Hindlimb muscle (tissue), 1 donor: Measurements from ENCODE around the gene ELN. TPM values are rescaled to one million over a fixed set of nuclear protein-coding genes. Genes with fewer than 3 reads are reported as not detected.

Experiments
- DNase-seq: peaks from one replicate; pipeline ENCODE4 v3.0.0-alpha.2; 2013
- polyA plus RNA-seq: library from polyadenylated mRNA; unstranded; fragments of 120-200 nt; gene quantifications from one replicate; pipeline ENCODE4 v1.2.1, GENCODE V29; 2013; ENCODE audit not compliant: insufficient read length

ELN gene
- polyA plus RNA-seq, 1 donor = 87.1 TPM

DNA sequence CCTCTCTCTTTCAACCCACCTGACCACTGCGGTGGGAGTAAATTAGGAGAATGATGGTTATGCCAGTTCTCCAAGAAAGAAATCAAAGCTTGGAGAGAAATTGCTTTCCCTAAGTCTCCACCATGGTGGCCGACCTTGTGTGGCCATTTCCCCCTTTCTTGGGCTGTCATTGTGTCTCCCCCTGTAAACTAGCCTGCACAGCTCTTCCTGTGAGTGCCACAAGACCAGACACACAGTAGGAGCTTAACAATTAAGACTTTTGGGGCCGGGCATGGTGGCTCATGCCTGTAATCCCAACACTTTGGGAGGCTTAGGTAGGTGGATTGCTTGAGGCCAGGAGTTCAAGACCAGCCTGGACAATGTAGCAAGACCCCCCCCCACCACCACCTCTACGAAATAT is 36.7 kb downstream of the ELN start:
- no peak for DNase-seq

DNA sequence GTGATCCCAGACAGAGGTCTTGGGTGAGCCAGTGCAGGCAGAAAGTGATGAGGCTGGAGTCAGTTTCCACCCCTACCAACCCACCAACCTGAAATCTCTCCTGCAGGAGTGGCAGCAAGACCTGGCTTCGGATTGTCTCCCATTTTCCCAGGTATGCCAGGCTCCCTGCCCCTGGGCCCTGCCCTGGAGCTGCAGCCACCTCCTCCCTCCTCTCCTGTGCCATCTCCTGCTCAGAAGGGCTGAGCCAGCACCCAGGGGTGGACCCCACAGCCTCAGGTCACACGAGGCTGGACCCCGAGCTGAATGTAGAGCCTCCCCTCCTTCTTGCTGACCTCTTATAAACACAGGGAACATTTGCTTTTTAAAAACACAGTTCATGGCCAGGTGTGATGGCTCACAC is 38.7 kb downstream of the ELN start:
- no peak for DNase-seq

DNA sequence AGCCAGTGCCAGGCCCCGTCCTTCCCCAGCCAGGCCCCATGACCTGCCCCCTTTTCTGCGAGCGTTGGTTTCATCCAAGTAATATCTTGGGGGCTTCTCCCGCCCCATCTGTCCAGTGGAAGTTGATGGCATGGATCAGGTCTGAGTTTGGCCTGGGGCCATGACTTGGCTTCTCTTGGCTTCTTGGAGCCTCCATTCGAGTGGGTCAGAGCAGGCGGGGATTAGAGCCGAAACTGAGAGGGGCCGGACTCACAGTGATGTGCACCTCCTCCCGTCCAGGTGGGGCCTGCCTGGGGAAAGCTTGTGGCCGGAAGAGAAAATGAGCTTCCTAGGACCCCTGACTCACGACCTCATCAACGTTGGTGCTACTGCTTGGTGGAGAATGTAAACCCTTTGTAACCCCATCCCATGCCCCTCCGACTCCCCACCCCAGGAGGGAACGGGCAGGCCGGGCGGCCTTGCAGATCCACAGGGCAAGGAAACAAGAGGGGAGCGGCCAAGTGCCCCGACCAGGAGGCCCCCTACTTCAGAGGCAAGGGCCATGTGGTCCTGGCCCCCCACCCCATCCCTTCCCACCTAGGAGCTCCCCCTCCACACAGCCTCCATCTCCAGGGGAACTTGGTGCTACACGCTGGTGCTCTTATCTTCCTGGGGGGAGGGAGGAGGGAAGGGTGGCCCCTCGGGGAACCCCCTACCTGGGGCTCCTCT is 40.6 kb downstream of the ELN start:
- no peak for DNase-seq

DNA sequence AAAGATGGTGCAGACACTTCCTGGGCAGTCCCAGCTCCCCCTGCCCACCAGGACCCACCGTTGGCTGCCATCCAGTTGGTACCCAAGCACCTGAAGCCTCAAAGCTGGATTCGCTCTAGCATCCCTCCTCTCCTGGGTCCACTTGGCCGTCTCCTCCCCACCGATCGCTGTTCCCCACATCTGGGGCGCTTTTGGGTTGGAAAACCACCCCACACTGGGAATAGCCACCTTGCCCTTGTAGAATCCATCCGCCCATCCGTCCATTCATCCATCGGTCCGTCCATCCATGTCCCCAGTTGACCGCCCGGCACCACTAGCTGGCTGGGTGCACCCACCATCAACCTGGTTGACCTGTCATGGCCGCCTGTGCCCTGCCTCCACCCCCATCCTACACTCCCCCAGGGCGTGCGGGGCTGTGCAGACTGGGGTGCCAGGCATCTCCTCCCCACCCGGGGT is 41.1 kb downstream of the ELN start:
- DNase-seq = no peak

DNA sequence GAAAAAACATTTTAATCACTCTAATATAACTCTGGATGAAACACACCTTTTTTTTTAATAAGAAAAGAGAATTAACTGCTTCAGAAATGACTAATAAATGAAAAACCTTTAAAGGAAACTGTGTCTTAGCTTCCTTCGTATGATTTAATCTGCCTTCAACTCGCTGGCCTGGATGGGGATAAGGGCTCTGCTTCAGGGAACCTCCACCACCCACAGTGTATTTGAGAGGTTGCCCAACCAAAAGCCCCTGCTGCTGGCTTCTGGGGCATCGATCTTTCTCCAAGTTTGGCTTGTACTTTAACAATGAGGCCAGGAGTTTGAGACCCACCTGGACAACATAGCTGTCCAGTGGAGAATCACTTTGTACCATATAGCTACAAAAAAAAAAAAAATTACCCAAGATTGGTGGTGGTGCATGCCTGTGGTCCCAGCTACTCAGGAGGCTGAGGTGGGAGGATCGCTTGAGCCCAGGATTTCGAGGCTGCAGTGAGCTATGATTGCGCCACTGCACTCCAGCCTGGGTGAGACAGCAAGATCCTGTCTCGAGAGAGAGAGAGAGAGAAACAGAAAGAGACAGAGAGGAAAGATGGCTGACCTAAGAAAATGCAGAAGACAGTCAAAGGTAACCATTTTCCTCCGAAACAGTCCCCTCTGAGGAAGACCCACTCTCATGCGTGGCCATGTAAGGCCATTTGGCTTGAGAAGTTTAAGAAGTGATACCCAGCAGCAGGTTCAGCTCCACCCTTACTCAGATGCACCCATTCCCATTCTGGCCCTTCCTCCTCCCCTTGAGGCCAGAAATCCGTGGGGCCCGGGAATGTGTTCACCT is 42.0 kb downstream of the ELN start:
- DNase-seq = no peak

DNA sequence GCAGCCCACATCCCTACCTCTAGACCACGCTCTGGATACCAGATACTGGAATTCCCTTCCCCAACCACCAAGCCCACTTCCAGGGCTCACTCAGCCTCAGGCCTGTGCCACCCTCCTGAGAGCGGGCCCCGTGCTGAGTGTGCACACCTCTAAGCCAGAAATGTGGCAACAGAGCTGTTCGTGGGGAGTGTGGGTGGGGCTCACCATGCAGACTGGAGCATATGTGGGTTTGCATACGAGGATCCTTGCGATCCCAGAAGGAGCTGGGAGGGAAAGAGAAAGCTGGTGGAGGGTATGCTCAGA is 42.6 kb downstream of the ELN start:
- DNase-seq = no peak

DNA sequence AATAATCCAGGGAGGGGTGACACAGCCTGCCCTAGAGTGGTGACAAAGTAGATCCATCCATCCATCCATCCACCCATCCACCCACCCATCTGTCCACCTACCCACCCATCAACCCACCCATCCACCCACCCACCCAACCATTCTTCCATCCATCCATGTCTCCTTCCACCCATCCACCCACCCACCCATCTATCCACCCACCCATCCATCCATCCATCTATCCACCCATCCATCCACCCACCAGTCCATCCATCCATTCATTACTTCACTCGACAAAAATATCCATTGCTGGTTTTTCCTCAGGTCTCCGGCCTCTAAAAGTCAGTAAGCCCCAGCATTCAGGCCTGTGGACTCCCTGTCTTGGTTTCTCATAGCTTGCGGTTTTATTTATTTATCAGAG is 43.1 kb downstream of the ELN start:
- no peak for DNase-seq

DNA sequence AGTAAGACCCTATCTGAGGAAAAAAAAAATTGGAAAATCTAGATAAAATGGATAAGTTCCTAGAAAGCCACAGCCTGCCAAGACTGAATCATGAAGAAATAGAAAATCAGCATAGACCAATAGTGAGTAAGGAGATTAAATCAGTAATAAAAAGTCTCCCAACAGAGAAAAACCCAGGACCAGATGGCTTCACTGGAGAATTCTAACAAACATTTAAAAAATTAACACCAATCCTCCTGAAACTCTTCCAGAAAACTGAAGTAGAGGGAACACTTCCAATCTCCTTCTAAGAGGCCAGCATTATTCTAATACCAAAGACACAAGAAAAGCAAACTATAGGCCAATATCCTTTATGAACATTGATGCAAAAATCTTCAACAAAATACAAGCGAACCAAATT is 46.8 kb downstream of the ELN start:
- DNase-seq = no peak

DNA sequence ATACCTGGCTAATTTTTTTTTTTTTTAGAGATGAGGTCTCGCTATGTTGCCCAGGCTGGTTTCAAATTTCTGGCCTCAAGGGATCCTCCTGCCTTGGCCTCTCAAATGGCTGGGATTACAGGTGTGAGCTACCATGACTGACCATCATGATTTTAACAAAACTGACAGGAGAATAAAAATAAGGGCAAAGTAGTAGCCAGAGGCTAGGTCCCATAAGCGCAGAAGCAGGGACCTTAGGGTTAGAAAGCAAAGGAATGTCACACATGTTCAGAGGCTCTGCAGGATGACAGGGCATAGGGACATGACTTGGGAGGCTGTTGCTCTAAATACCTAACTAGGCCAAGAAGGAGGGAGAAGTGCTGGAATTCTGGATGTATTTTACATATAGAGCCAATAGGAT is 50.5 kb downstream of the ELN start:
- no peak for DNase-seq

DNA sequence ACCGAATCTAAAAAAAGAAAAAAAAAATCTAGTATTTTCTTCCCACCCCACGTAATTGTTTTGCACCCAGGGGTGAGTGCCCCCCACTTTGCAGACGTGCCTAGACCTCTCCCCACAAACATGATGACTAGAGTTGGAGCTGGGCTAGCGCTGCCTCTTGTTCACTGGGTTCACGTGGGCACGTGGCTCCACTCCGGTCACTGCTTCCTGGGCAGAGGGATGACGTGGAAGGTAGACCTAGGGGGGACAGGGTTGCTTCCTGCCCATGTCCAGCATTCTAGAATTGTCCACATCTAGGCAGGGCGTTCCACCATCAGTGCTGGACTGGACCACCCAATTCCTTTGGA is 54.8 kb downstream of the ELN start:
- DNase-seq = no peak

DNA sequence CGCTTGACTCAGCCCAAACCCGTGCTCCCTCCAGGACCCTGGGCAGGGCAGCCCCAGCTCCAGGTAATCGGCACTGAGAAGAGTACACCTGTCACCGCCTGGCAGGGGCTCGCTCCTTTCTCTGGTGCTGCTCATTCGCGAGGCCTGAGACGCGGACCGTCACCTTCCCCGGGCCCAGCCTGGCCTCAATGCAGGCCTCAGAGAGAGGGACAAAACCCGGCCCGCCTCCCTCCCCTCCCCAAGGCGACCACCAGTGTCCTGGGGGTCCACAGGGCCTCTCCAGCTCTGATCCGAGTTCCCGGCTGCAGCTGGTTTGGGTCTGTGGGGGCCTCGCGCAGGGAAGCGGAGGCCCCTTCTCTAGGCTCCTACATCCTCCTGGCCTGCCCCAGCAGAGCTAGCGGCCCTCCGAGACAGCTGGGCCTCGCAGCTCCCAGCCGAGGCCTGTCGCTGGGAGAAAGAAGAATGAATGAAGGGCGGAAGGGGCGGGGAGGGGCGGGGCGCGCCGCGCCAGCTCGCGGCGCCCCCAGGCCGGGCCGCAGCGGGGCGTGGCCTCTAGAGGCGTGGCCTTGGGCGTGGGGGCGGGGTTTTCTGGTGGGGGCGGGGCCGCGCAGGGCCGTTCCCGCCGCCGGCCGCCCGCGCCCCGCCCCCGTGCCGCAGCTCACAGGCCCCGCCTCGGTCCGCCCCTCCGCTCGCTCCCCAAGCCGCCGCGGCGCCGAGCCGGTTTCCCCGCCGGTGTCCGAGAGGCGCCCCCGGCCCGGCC is 55.3 kb downstream of the ELN start, which contains the start of gene LIMK1:
LIMK1 (plus strand) TSS at position 688 of the 760 bp plus-strand sequence. CDS start 187 bp downstream, outside the sequence.
- DNase-seq = peak; percentile 82

DNA sequence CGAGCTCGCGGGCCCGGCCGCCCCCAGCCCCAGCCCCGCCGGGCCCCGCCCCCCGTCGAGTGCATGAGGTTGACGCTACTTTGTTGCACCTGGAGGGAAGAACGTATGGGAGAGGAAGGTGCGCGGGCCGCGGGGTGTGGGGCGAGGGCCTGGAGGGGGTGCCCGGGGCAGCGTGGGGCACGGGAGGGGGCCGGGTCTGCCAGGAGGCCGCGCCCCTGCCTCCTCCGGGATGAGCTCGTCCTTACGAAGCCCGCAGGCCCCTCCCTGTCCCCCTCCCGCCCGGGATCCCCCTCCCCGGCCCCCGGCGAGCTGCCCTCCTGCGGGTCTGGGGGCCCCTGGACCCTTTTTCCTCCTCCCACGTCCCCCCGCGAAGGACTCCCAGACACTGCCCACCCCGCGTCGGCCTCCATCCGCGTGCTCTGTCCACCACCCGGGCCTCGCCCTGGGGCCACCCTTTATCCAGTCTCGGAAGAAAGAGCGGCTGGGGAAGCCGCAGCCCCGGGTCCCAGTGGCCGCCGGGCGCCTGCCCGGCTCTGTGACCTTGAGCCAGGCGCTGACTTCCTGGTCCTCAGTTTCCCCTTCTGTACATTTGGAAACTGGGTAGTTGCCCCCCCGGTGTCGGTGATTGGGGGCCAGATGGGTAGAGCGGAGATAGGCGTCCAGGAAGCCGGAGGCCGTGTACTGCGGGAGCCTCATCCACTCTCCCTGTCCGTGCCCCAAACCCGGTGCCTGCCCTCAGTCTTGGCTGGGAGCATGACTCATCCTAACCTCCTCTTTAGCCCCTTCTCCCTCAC is 56.2 kb downstream of the ELN start:
- no peak for DNase-seq

DNA sequence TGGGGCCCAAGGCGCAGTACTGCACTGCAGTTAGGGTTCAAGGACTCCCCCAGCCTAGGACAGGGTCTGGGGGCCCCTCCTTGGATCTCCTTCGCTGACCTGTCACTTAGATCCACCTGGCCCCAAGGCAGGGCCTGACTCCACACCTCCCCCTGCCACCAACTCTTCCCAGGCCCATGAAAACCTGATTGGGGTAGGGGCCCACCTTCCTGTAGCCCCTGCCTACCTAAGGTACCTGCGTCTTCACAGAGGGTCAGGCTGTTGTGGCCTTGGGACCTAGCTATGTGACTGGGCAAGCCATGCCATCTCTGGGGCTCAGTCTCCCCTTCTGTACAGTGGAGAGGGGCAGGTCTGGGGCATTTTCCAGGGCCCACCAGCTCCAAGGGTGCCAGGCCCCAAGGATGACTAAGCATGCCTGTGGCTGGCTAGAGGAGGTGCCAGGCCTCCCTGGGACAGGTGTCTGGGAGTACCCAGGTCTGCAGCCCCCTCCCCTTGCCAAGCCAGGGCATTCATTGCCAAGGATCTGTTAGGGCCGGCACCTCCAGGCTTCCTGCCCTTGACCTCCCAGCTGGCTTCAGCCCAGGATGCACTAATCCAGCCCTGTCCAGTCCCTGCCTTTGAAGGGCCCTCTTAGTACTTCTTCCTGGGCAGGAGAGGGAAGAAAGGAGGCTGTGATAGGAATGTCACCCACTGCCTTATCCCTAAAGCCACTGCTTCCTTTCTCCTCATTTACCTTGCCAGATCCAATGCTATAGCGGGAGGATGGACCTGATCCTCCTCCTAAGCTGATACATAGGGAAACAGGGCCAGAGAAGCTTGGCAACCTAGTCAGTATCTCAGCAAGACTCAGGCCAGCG is 57.0 kb downstream of the ELN start:
- DNase-seq = no peak

DNA sequence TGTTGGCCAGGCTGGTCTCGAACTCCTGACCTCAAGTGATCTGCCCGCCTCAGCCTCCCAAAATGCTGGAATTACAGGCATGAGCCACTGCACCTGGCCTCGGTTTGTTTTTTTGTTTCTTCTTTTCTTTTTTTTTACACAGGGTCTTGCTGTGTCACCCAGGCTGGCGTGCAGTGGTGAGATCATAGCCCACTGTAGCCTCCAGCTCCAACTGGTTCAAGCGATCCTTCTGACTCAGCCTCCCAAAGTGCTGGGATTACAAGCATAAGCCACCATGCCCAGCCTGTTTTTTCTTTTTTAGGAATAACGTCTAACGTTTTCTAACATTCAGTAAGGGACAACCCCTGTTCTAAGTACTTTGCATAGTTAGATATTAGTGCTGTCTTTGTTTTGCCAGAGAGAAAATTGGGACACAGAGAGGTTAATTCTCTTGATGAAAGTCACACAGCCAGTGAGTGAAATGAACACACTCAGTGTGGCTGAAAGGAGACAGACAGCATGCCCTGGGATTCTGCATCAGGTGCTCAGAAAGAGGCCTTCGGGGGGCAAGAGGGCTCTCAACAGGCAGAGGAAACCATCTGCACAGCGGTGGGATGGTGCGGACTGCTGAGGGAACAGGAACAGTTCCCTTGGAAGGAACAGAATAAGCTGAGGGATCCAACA is 59.9 kb downstream of the ELN start:
- no peak for DNase-seq

DNA sequence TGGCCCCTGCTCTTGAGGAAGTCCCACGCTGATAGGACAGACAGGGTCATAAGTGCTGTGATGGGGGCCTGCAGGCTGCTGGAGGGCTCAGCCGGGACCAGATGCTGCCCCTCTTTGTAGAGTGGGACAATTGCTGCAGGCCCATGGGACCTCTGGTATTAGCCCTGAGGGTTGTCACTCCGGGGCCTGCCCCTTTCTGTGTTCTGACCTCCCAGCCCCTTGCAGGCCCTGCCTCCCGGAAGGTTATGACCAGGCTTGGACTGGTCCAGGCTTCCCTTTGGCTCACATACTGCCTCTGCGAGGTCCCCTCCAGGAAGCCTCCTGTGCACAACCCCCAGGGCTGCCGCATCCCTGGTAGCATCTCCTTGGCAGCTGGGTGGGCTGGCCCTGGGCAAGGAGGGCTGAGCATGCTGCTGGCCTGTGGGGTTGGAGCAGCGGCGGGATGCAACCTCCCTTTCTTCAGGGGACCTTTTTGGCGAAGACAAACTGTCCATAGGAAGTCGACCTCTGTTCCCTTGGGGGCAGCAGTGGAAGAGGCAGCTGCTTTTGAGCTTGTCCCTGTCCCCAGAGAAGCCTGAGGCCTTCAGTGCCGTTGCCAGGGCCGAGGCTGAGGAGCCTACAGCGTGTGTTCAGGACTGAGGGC is 64.5 kb downstream of the ELN start:
- DNase-seq = no peak

DNA sequence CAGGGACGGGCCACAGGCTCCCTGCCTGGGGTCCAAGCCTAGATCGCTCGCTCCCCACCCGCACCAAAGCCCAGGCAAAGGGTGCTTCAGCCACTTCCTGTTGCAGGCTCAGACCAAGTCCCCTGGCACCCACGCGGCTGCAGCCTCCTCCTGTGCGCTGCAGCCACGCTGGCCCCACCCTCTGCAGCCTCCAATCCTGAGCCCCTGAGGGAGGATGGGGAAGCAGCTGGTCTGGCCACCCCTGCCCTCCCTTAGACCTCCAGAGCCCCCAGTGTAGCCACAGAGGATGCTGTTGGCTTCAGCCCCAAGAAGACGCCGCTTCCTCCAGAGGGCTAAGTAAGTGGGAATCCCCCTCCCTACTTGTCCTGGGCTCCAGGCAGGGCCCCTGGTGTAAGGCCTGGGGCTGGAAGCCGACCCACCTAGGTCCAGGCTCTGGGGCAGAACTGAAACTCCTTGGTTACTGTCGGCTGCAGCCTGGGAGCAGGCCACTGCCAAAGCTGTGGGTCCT is 65.0 kb downstream of the ELN start:
- no peak for DNase-seq

DNA sequence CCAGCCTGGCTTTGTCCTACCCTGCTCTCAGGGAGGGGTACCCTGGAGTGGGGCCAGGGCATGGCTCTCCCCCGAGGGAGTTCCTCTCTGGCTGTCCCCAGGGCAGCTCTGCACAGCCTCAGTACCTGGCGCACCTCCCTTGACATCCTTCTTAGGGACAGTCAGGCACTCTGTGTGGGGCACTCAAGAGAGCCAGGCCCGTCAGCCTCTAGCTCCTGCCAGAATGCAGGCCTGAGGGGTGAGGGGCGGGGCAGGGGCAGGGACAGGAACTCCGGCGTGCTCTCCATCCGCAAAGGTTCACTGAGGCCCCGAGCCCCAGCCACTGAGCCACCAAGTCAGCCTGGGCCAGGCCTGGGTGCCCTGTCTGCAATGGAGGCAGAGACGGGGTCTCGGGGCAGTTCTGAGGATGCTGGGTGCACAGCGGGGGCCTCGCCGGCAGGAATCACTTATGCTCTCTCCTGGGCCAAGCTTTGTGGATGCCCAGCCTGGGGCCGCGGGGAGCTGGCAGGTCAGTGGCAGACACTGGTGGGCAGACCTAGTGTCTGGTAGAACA is 65.8 kb downstream of the ELN start:
- no peak for DNase-seq

DNA sequence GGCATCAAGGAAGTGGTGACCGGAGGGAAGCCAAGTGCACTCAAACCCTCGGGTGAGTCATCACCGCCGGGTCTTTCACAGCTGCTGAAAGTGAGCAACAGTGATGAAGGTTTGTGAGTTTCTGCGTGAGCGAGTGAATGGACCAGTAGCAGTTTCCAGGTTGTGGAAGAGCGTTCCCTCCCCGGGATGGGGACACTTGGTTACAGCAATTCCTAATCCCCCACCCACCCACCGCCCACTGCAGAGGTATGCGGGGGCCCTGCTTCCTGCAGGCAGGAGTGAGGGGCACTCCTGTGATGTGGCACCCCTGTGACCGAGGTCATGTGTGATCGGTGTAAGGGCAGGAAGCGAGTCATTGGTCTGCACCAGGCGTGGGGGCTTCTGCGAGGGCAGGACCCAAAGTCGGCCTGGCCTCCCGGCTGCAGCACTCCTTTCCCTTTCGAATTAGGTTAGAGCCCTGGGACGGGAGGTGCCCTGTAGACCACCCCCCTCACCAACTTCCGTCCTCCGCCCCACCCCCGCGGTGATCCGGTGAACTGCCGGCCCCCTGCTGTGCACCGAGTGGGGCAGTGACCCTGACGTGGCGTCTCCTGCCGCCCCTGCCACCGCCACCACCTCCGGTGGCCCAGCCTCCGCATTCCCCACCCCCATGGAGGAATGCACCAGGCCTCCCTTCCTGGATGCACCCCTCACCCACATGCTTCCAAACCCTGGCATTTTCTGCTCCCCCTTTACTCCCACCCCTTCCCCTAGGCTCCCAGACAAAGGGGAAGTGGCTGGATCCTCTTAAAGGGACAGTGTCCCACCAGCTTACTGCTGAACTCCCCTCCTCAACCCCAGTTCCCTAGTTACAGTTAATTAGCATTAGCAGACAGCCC is 66.5 kb downstream of the ELN start:
- no peak for DNase-seq

DNA sequence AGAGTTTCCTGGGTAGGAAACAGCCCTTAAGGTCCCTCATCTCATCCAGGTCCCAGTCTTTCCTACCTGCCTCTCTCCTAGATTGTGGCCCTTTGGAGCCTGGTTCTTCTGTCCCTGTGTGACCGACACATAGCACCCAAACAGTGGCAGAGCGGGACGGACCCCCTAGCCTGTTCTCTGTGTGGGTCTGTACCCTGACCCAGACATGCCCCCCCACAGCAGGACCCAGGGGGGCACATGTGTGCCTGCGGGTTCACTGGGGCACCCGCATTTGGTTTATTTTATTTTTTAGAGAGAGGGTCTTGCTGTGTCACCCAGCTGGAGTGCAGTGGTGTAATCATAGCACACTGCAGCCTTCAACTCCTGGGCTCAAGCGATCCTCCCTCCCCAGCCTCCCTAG is 67.2 kb downstream of the ELN start:
- no peak for DNase-seq
